ENCODE data around the gene SMTNL2.

SMTNL2 gene

GRCh38 chr17:4554997-4555799 is 29.1 kb upstream of the SMTNL2 start, which contains the start of gene MYBBP1A:
Gene MYBBP1A, minus strand, starts transcription at chr17:4555384. Its CDS starts 60 bp downstream, at chr17:4555324.
- no peak for TF ChIP-seq CTCF (IDR thresholded peaks at IDR 0.05)

GRCh38 chr17:4555873-4556759 is 28.2 kb upstream of the SMTNL2 start:
- TF ChIP-seq CTCF (IDR thresholded peaks at IDR 0.05), result no peak

- TF ChIP-seq CTCF (IDR thresholded peaks at IDR 0.05), result no peak
Observed at GRCh38 chr17:4556996-4557395, 27.3 kb upstream of the SMTNL2 start.

- TF ChIP-seq CTCF (IDR thresholded peaks at IDR 0.05), result no peak
Observed at GRCh38 chr17:4557626-4558346, 26.5 kb upstream of the SMTNL2 start.

GRCh38 chr17:4558347-4558971 is 25.9 kb upstream of the SMTNL2 start:
- TF ChIP-seq CTCF (IDR thresholded peaks at IDR 0.05), result no peak

GRCh38 chr17:4559139-4559791 is 25.1 kb upstream of the SMTNL2 start:
- TF ChIP-seq CTCF (IDR thresholded peaks at IDR 0.05), result no peak
